SK-N-SH treated with all-trans-retinoic acid at 6 μM for 48 hours (cell line): Measurements from ENCODE around the gene BABAM2.
A peak's percentile ranks its signal among the peaks of the same experiment; 100 is the strongest.

ENCODE experiments used
- ATAC-seq: fragments of 200-7000 bp; cut with Tn5 transposase; 3 replicates; pipeline ENCODE4 v1.9.1; 2020; ENCODE audit warnings: mild to moderate bottlenecking, moderate library complexity
- ARNTL ChIP-seq: fragments of 450-650 bp; formaldehyde crosslinking; IDR thresholded peaks from 2 replicates; pipeline ENCODE4 v1.5.0; 2020; ENCODE audit warnings: low read depth, mild to moderate bottlenecking, moderate library complexity, borderline replicate concordance
- BACH2 ChIP-seq: fragments of 250-450 bp; sonication (Bioruptor Pico); IDR thresholded peaks from 2 replicates; pipeline ENCODE4 v1.9.0; 2021; ENCODE audit warnings: mild to moderate bottlenecking, borderline replicate concordance
- CREB5 ChIP-seq: fragments of 250-450 bp; sonication (Bioruptor Pico); IDR thresholded peaks from 2 replicates; pipeline ENCODE4 v1.5.1; 2020; ENCODE audit warnings: low read depth, mild to moderate bottlenecking, moderate library complexity
- CSDC2 ChIP-seq: fragments of 250-450 bp; sonication (Bioruptor Pico); IDR thresholded peaks from 2 replicates; pipeline ENCODE4 v1.5.0; 2020; ENCODE audit warnings: mild to moderate bottlenecking, moderate library complexity
- CSRNP3 ChIP-seq: fragments of 250-450 bp; sonication (Bioruptor Pico); IDR thresholded peaks from 2 replicates; pipeline ENCODE4 v1.5.1; 2021; ENCODE audit warnings: mild to moderate bottlenecking, moderate library complexity
- ESRRG ChIP-seq: fragments of 250-450 bp; sonication (Bioruptor Pico); IDR thresholded peaks from 2 replicates; pipeline ENCODE4 v1.6.1; 2021; ENCODE audit warnings: mild to moderate bottlenecking
- GLIS3 ChIP-seq: fragments of 250-450 bp; sonication (Bioruptor Pico); IDR thresholded peaks from 2 replicates; pipeline ENCODE4 v1.5.0; 2020; ENCODE audit warnings: mild to moderate bottlenecking, moderate library complexity
- ISL1 ChIP-seq: fragments of 250-450 bp; sonication (Bioruptor Pico); IDR thresholded peaks from 2 replicates; pipeline ENCODE4 v2.1.2; 2022; ENCODE audit warnings: mild to moderate bottlenecking, moderate library complexity
- OSR1 ChIP-seq: fragments of 250-450 bp; sonication (Bioruptor Pico); IDR thresholded peaks from 2 replicates; pipeline ENCODE4 v1.8.0; 2022; ENCODE audit warnings: moderate library complexity, mild to moderate bottlenecking, inconsistent platforms
- PATZ1 ChIP-seq: fragments of 250-450 bp; sonication (Bioruptor Pico); IDR thresholded peaks from 2 replicates; pipeline ENCODE4 v1.8.0; 2020; ENCODE audit warnings: mild to moderate bottlenecking, moderate library complexity, borderline replicate concordance
- POU6F1 ChIP-seq: fragments of 250-450 bp; sonication (Bioruptor Pico); IDR thresholded peaks from 2 replicates; pipeline ENCODE4 v1.8.0; 2021; ENCODE audit warnings: low read depth, mild to moderate bottlenecking, moderate library complexity, borderline replicate concordance
- PPARA ChIP-seq: fragments of 250-450 bp; sonication (Bioruptor Pico); IDR thresholded peaks from 2 replicates; pipeline ENCODE4 v1.5.0; 2020; ENCODE audit warnings: mild to moderate bottlenecking, borderline replicate concordance
- RARB ChIP-seq: fragments of 250-450 bp; sonication (Bioruptor Pico); IDR thresholded peaks from 2 replicates; pipeline ENCODE4 v1.8.0; 2021; ENCODE audit warnings: mild to moderate bottlenecking, moderate library complexity
- SNAI2 ChIP-seq: fragments of 250-450 bp; sonication (Bioruptor Pico); IDR thresholded peaks from 2 replicates; pipeline ENCODE4 v1.5.0; 2020; ENCODE audit warnings: mild to moderate bottlenecking, moderate library complexity
- TCF4 ChIP-seq: fragments of 250-450 bp; sonication (Bioruptor Pico); IDR thresholded peaks from 2 replicates; pipeline ENCODE4 v1.8.0; 2021; ENCODE audit warnings: mild to moderate bottlenecking, moderate library complexity, borderline replicate concordance
- TOX ChIP-seq: fragments of 250-450 bp; sonication (Bioruptor Pico); IDR thresholded peaks from 2 replicates; pipeline ENCODE4 v1.8.0; 2021; ENCODE audit warnings: mild to moderate bottlenecking, moderate library complexity, borderline replicate concordance
- ZC3H10 ChIP-seq: fragments of 250-450 bp; sonication (Bioruptor Pico); IDR thresholded peaks from 2 replicates; pipeline ENCODE4 v1.5.1; 2021; ENCODE audit warnings: mild to moderate bottlenecking, moderate library complexity
- ZFP3 ChIP-seq: fragments of 250-450 bp; sonication (Bioruptor Pico); IDR thresholded peaks from 2 replicates; pipeline ENCODE4 v1.5.0; 2020; ENCODE audit warnings: mild to moderate bottlenecking, moderate library complexity
- ZFP30 ChIP-seq: fragments of 450-650 bp; formaldehyde crosslinking; IDR thresholded peaks from 2 replicates; pipeline ENCODE4 v1.5.0; 2022; ENCODE audit warnings: mild to moderate bottlenecking, moderate library complexity
- ZNF565 ChIP-seq: fragments of 450-650 bp; formaldehyde crosslinking; conservative IDR thresholded peaks from 2 replicates; pipeline ENCODE4 v1.5.0; 2020; ENCODE audit warnings: low read depth, mild to moderate bottlenecking, moderate library complexity
- ZNF70 ChIP-seq: fragments of 450-650 bp; formaldehyde crosslinking; IDR thresholded peaks from 2 replicates; pipeline ENCODE4 v1.5.0; 2020; ENCODE audit warnings: mild to moderate bottlenecking, moderate library complexity
- ZNF8 ChIP-seq: fragments of 450-650 bp; formaldehyde crosslinking; IDR thresholded peaks from 2 replicates; pipeline ENCODE4 v1.5.0; 2020; ENCODE audit warnings: mild to moderate bottlenecking, moderate library complexity

Gene BABAM2

GRCh38 chr2:28219758-28220368 lies 329.3 kb downstream of the BABAM2 start (continued):
- TF ChIP-seq PATZ1 (CRISPR knock-in tag): no peak
- no peak for TF ChIP-seq GLIS3 (CRISPR knock-in tag)
- no peak for TF ChIP-seq ARNTL (CRISPR knock-in tag)
- TF ChIP-seq TOX: no peak
- TF ChIP-seq ZFP30 (CRISPR knock-in tag): no peak
- no peak for TF ChIP-seq ZNF70 (CRISPR knock-in tag)
- TF ChIP-seq ZC3H10 (CRISPR knock-in tag): no peak

- TF ChIP-seq ISL1 (CRISPR knock-in tag) (peak; percentile 63; the same call in 1 of the 2 replicates), ZFP3 (CRISPR knock-in tag) (no peak)
- ATAC-seq: peak; percentile 82
Measured at GRCh38 chr2:28224648-28225472, 334.3 kb downstream of the BABAM2 start.

GRCh38 chr2:28225473-28226080 lies 335.0 kb downstream of the BABAM2 start:
- no peak for ATAC-seq
- TF ChIP-seq GLIS3 (CRISPR knock-in tag) (no peak), ESRRG (no peak), ZC3H10 (CRISPR knock-in tag) (no peak), ZNF8 (CRISPR knock-in tag) (no peak), OSR1 (no peak), TCF4 (CRISPR knock-in tag) (no peak), ZFP3 (CRISPR knock-in tag) (no peak), CSDC2 (CRISPR knock-in tag) (no peak), CREB5 (CRISPR knock-in tag) (no peak), RARB (CRISPR knock-in tag) (no peak), CSRNP3 (CRISPR knock-in tag) (no peak), TOX (no peak), ZNF565 (CRISPR knock-in tag) (no peak), BACH2 (CRISPR knock-in tag) (no peak), SNAI2 (CRISPR knock-in tag) (no peak), ZFP30 (CRISPR knock-in tag) (no peak), POU6F1 (CRISPR knock-in tag) (no peak)
- TF ChIP-seq, all 23 proteins: peak for 0

GRCh38 chr2:28226558-28226957 lies 336.0 kb downstream of the BABAM2 start:
- no peak for ATAC-seq
- no peak for TF ChIP-seq ESRRG
- no peak for TF ChIP-seq OSR1
- TF ChIP-seq PATZ1 (CRISPR knock-in tag): no peak
- TF ChIP-seq TOX: no peak
- TF ChIP-seq PPARA (CRISPR knock-in tag): no peak
- TF ChIP-seq CREB5 (CRISPR knock-in tag): no peak
- TF ChIP-seq ISL1 (CRISPR knock-in tag): no peak
- no peak for TF ChIP-seq CSDC2 (CRISPR knock-in tag)
- no peak for TF ChIP-seq ZC3H10 (CRISPR knock-in tag)
- TF ChIP-seq GLIS3 (CRISPR knock-in tag): no peak
- no peak for TF ChIP-seq ARNTL (CRISPR knock-in tag)
- TF ChIP-seq ZFP30 (CRISPR knock-in tag): no peak
